ENCODE measurements around the gene SEC14L3.

Gene SEC14L3
- long read RNA-seq = 0 reads

- no peak for DNase-seq (ENCODE audit: low read depth in 1 of 2, low spot score in 1 of 2)
- Histone ChIP-seq H3K4me3 (replicated peaks; ENCODE audit: insufficient read depth, low read length) (no peak within 1 kb of the TSS), H3K27ac (replicated peaks) (no peak within 1 kb of the TSS), H3K27me3 (ENCODE audit: insufficient read depth, poor library complexity, severe bottlenecking) (peaks cover 8% of the 10 kb centered on the region)
- TF ChIP-seq, protein P1, sequence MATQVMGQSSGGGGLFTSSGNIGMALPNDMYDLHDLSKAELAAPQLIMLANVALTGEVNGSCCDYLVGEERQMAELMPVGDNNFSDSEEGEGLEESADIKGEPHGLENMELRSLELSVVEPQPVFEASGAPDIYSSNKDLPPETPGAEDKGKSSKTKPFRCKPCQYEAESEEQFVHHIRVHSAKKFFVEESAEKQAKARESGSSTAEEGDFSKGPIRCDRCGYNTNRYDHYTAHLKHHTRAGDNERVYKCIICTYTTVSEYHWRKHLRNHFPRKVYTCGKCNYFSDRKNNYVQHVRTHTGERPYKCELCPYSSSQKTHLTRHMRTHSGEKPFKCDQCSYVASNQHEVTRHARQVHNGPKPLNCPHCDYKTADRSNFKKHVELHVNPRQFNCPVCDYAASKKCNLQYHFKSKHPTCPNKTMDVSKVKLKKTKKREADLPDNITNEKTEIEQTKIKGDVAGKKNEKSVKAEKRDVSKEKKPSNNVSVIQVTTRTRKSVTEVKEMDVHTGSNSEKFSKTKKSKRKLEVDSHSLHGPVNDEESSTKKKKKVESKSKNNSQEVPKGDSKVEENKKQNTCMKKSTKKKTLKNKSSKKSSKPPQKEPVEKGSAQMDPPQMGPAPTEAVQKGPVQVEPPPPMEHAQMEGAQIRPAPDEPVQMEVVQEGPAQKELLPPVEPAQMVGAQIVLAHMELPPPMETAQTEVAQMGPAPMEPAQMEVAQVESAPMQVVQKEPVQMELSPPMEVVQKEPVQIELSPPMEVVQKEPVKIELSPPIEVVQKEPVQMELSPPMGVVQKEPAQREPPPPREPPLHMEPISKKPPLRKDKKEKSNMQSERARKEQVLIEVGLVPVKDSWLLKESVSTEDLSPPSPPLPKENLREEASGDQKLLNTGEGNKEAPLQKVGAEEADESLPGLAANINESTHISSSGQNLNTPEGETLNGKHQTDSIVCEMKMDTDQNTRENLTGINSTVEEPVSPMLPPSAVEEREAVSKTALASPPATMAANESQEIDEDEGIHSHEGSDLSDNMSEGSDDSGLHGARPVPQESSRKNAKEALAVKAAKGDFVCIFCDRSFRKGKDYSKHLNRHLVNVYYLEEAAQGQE (IDR thresholded peaks at IDR 0.05; ENCODE audit: insufficient replicate concordance, low read depth) = no peak
- TF ChIP-seq SPI1 (IDR thresholded peaks at IDR 0.05; ENCODE audit: borderline replicate concordance, low read depth) = no peak
- TF ChIP-seq GABPA (IDR thresholded peaks at IDR 0.05; ENCODE audit: low read depth) = no peak
- TF ChIP-seq, protein P2, sequence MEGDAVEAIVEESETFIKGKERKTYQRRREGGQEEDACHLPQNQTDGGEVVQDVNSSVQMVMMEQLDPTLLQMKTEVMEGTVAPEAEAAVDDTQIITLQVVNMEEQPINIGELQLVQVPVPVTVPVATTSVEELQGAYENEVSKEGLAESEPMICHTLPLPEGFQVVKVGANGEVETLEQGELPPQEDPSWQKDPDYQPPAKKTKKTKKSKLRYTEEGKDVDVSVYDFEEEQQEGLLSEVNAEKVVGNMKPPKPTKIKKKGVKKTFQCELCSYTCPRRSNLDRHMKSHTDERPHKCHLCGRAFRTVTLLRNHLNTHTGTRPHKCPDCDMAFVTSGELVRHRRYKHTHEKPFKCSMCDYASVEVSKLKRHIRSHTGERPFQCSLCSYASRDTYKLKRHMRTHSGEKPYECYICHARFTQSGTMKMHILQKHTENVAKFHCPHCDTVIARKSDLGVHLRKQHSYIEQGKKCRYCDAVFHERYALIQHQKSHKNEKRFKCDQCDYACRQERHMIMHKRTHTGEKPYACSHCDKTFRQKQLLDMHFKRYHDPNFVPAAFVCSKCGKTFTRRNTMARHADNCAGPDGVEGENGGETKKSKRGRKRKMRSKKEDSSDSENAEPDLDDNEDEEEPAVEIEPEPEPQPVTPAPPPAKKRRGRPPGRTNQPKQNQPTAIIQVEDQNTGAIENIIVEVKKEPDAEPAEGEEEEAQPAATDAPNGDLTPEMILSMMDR (IDR thresholded peaks at IDR 0.05; ENCODE audit: insufficient read depth, low read length) = no peak
- no peak for TF ChIP-seq POLR2AphosphoS5 (IDR thresholded peaks at IDR 0.05; ENCODE audit: low read depth)
Observed at GRCh38 chr22:30471616-30472318, at the start of gene SEC14L3. SEC14L3 (minus strand) TSS chr22:30472017; CDS start chr22:30471958, 59 bp downstream.

- no peak overlapping the region for H3K4me3 ChIP-seq (replicated peaks; ENCODE audit: insufficient read depth, low read length)
- DNase-seq (ENCODE audit: low read depth in 1 of 2, low spot score in 1 of 2) = no peak
- H3K27me3 ChIP-seq (ENCODE audit: insufficient read depth, poor library complexity, severe bottlenecking) = no peaks in the 10 kb centered on the region
- H3K27ac ChIP-seq (replicated peaks) = no peak overlapping the region
- TF ChIP-seq, protein P2 (IDR thresholded peaks at IDR 0.05; ENCODE audit: insufficient read depth, low read length) = no peak
- TF ChIP-seq SPI1 (IDR thresholded peaks at IDR 0.05; ENCODE audit: borderline replicate concordance, low read depth) (no peak), GABPA (IDR thresholded peaks at IDR 0.05; ENCODE audit: low read depth) (no peak), POLR2AphosphoS5 (IDR thresholded peaks at IDR 0.05; ENCODE audit: low read depth) (no peak)
- TF ChIP-seq, protein P1 (IDR thresholded peaks at IDR 0.05; ENCODE audit: insufficient replicate concordance, low read depth) = no peak
Observed at GRCh38 chr22:30519842-30520425, 48.1 kb upstream of the SEC14L3 start.

DNA sequence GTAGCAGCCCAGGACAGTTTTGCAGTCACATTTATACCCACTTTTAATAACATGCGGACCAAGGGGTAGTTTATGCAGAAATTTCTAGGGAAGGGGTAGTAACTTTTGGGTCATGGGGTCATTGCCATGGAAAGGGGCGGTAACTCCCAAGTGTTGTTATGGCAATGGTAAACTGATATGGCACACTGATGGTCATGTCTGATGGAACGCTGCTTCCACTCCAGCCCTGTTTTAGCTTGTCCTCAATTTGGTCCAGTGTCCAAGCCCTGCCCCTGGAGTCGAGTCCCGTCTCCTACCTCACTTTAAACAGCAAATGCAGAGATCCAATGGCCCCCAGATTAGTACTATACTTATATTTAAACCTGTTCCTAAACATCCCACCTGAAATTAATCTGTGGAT is 44.9 kb upstream of the SEC14L3 start:
- H3K27ac ChIP-seq (replicated peaks) = no peak overlapping the region
- no peak for DNase-seq (ENCODE audit: low read depth in 1 of 2, low spot score in 1 of 2)
- TF ChIP-seq POLR2AphosphoS5 (IDR thresholded peaks at IDR 0.05; ENCODE audit: low read depth) = no peak
- TF ChIP-seq GABPA (IDR thresholded peaks at IDR 0.05; ENCODE audit: low read depth) = no peak
- TF ChIP-seq, protein P2 (IDR thresholded peaks at IDR 0.05; ENCODE audit: insufficient read depth, low read length) = no peak
- TF ChIP-seq, protein P1 (IDR thresholded peaks at IDR 0.05; ENCODE audit: insufficient replicate concordance, low read depth) = no peak
- TF ChIP-seq SPI1 (IDR thresholded peaks at IDR 0.05; ENCODE audit: borderline replicate concordance, low read depth) = no peak
- H3K27me3 ChIP-seq (ENCODE audit: insufficient read depth, poor library complexity, severe bottlenecking) = no peaks in the 10 kb centered on the region
- no peak overlapping the region for H3K4me3 ChIP-seq (replicated peaks; ENCODE audit: insufficient read depth, low read length)

All from HL-60 (cell line).